GM18520 (cell line): ENCODE results near the gene MEGF6.

Experiments used
- ATAC-seq: cut with Tn5 transposase; IDR thresholded peaks from one replicate; pipeline ENCODE4 v1.9.1; 2021; ENCODE audit not compliant: unreplicated experiment

MEGF6 gene

DNA sequence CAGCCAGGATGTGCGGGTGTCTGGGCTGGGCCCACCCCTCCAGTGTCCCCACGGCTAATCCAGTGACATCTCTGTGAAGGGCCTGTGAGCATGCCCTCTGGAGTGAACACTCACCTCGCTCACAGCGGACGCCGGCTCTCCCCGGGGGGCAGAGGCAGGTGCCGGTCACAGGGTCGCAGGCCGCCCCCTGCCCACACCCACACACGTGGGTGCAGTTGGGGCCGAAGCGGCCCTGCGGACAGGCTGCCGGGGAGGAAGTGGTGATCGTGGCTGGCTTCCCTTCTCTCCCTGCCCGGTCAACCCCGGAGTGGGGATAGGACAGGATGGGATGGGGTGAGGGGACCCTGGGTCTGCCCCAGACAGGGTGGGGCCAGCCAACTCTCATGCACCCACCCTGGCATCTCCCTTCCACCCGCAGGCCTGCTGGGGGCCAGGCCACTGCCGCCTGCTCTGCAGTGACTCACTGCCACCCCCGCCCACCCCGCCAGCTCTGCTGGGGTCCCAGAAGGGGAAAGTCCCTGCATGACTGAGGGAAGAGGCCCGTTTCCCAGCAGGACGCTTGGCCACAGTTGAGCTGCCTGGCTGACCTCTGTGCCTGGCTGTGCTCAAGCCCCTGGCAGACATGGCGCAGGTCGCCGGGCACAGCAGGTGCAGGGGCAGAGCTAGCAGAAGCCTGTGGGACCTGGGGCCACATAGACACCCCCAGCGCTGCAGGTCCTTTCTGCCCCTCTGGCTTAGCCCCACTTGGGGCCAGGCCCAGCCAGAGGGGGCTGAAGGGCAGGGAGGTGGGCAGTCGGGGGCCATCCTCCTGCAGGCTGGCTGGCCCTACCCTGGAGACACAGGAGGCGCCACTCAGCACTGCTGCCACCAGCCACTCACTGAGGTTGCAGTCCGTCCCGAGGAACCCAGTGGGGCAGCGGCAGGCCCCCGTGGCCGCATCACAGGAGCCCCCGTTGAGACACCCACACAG, 115.2 kb downstream of the MEGF6 start:
- no peak for ATAC-seq

GRCh38 chr1:3494321-3495308, 116.7 kb downstream of the MEGF6 start:
- ATAC-seq, result no peak

GRCh38 chr1:3492545-3493246, 118.6 kb downstream of the MEGF6 start:
- no peak for ATAC-seq

- ATAC-seq, result no peak
These were observed 119.7 kb downstream of the MEGF6 start for GRCh38 chr1:3491291-3492246.

GRCh38 chr1:3490046-3490745, 121.1 kb downstream of the MEGF6 start:
- no peak for ATAC-seq

DNA sequence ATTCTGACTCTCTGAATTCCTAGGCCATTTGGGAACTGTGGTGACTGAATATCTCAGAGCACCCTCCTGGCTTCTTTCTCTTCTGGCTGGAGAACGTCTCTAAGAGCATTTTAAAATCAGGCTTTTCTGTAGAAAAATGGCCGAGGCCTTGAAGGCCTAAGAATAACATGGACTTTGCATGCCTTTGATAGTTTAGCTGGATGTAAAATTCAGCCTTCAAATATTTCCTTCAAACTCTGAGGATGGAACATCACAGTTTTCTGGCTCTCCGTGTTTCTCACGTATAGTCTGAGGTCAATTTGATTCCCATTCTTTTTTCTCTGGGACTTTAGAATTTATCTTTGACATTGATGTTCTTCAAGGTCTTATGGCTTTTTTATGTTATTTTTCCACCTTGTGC, 122.9 kb downstream of the MEGF6 start:
- no peak for ATAC-seq

GRCh38 chr1:3485016-3485415, 126.3 kb downstream of the MEGF6 start:
- ATAC-seq, result no peak

DNA sequence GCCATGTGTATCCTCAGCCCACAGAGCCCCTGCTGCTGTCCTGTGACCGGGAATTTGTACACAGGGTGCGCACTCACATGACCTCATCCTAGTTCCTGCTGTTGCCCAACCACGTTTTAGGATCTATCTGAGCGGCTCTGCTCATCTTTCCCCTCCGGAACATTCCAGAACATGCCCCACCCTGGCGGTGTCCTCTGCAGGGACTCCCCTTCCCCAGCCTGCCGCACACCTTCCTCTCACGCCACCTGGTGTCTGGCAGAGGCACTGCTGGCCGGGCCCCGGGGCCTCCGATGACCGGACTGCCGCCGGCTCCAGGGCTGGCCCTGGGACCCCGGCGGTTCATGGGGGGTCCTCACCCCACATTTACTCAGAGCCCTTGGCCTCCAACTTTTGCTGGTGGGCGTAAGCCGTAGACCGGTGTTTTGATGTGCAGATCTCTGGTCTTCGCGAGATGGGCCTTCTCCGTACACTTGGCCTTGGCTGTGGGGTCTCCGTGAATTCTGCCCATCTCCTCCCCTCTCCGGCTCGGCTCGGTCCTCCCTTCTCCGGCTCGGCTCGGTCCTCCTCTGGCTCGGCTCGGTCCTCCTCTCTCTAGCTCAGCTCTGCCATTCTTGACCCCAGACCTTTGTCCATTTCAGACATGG, 127.4 kb downstream of the MEGF6 start:
- no peak for ATAC-seq

DNA sequence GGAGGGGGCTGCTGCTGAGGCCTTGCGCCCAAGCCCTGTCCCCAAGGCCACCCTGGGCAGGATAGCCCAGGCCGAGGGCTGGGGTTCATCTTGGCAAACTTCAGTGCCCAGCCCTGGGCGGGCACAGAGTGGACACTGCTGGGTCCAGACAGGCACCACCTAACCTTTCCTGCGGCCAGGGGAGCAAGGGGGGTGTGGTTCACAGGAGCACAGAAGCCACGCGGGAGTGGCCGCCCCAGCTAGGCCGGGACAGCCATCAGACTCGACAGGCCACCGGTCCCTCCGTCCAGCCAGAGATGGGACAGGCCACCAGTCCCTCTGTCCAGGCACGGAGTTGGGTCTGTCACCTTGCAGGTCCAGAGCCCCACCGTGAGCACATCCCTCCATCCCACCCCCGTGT, 127.9 kb downstream of the MEGF6 start:
- ATAC-seq, result no peak

GRCh38 chr1:3482378-3482849, 128.9 kb downstream of the MEGF6 start:
- no peak for ATAC-seq

GRCh38 chr1:3481836-3482375, 129.4 kb downstream of the MEGF6 start:
- ATAC-seq, result no peak

GRCh38 chr1:3481046-3481445, 130.3 kb downstream of the MEGF6 start:
- ATAC-seq, result no peak

GRCh38 chr1:3480369-3480719, 131.0 kb downstream of the MEGF6 start:
- no peak for ATAC-seq

DNA sequence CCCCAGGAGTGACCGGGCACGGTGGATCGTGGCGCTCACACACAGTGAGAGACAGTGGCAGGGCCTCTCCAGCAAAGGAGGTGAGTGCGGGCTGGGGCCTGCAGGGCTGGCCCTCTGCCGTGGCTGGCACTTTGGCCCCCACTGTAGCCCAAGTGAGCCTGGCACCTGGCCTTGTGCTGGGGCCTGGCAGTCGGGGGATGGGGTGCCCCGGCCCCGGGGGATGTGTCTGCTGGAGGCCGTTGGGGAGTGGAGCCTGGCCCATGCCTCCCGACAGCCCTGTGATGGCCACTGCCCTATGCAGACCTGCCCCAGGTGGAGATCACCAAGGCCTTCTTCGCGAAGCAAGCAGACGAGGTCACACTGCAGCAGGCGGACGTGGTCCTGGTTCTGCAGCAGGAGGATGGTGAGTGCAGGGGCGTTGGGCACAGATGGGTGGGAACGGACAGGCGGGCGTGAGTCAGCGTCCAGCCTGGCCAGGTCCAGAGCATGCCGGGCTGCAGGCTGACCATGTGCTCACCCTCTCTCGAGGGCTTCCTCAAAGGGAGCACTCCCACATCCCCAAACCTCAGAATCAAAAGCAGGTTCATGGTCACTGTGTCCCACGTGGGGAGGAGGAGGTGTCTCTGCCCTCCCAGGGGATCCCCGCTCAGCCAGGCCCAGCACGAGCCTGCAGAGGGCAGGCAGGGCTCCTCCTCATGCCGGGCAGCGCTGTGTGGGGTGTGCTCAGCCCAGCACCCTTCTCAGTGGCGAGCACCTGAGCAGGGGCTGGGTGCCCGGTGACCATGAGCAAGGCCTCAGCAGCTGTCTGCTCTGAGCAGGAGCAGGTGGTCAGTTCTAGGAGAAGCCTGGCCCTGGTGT, 131.6 kb downstream of the MEGF6 start:
- ATAC-seq, result no peak

DNA sequence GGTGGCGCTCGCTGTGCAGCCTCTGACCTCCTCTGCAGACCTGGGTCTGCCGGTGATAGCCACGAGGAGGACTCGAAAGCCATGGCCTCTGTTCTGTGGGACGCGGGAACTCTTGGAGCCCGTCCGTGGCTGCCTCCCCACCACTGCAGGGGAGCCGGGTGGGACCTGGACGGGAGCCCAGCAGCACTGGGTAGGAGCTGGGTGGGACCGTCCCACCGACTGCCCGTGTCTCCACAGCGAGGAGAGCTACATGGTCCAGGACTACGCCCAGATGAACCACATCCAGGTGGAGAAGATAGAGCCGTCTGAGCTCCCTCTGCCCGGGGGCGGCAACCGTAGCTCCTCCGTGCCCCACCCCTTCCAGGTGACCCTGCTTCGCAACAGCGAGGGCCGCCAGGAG, 133.1 kb downstream of the MEGF6 start:
- no peak for ATAC-seq

- ATAC-seq, result no peak
These were observed 133.9 kb downstream of the MEGF6 start for GRCh38 chr1:3477241-3477995.

DNA sequence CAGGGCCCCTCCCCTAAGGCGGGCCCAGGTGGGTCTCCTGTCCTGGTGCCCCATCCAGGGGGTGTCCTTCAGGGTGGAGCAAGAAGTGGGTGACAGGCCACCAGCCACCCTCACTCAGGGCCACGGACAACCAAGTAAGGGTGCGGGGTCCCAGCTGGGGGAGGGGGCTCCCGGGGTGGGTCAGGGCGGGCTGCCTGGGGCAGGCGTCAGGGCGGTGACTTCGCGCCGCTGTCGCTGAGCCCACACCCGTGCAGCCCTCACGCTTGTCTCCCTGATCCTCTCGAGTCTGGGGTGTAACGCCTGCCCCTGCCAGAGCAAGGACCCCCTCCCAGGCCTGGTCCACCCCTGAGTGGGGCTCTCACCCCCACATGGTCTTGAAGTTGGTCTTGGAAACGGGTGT, 134.6 kb downstream of the MEGF6 start:
- ATAC-seq, result no peak
